Activated effector memory CD4-positive, alpha-beta T cell treated with anti-CD3 and anti-CD28 coated beads, Interleukin-2, amount 50 U/mL, for 16 hours (primary cell): ENCODE data around the gene KISS1R.

Source experiments
- DNase-seq: peaks from one replicate; pipeline ENCODE4 v3.0.0-alpha.2; 2020

Gene KISS1R

GRCh38 chr19:925087-925525 is 8.0 kb downstream of the KISS1R start:
- no peak for DNase-seq

DNA sequence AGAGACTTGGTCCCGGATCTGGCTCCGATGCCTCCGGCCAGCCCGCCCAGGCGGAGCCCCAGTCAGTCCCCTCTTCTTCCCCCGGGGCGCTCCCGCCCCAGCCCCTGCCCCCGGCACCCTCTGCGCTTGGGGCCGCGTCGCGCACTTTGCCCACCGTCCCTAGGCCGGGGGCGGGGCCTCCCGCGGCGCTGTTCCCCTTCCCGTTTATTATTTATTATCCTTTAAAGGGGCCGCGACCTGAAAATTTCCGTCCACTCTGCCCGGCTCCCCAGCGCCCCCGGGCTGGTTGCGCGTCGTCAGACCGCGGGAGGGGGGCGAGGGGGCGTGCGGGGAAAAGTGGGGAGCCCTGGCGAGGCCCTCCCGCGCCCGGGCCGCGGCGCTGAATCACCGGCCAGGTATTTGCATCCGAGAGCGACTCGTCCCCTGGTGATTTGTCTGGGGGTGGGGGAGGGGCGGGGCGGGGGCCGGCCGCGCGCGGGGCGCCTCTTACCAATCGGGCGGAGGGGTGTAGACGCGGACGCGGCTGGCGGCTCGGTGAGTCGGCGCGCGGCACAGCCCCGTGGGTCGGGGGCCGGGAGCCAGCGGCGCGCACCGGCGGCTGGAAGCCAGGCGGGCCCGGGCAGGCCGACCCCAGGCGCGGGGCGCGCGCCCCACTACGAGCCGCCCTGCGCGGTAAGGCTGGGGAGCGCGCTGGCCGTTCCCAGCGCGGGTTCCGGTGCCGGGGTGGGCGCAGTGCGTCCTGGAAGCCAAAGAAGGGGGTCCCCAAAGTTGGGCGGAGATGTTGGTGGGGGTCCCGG is 8.6 kb downstream of the KISS1R start, which contains the start of gene ARID3A:
Gene ARID3A (plus strand): TSS at position 510 of the 797 bp plus-strand sequence. CDS start 3,494 bp downstream, outside the sequence.
- DNase-seq: peak; percentile 91

DNA sequence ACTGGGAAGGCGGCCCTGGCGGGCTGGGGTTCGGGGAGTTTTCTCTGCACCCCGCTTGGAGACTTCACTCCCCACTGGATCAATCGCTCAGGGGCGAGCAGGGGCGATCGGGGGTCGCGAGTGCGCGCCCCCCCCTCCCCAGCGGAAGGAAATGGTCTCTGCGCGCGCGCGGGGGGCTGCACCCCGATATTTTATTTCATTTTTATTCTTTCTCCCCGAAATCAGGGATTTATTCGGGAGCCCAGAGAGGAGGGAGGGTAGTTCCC is 9.1 kb downstream of the KISS1R start:
- DNase-seq: no peak

DNA sequence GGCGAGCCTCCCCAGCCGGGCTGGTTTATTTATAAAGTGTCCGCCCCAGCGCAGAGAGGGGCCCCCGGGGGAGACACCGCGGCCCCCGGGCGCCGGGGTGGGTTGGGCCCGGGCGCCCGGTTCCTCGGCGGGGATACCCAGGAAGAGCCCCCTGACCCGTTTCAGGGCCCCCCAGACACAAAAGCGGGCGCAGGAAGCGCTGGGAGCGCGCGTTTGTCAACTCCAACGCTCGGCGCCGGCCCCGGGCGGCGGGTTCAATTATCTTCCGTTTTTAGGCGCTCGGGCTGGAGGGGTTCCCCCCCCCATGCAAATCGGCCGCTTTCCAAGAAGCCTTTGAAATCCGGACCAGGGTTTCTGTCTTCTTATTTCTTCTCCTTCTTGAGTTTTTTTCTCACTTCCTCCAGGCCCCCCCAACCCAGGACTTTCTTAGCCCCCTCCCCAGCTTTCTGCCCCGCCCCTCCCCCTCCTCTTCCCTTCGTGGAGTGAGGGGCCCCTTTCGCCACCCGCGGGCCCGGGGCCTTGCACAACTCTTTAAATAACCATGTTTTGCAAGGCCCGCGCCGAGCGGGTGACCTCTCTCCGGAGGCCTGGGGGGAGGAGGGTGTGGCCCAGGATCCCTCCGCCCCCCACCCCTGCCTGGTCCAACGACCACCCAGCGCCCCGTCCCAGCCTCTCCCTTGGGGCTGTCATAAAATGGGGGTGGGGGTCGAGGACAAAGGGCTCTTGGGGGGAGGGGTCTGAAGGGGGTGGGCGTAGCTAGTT is 9.6 kb downstream of the KISS1R start:
- peak; percentile 79 for DNase-seq

DNA sequence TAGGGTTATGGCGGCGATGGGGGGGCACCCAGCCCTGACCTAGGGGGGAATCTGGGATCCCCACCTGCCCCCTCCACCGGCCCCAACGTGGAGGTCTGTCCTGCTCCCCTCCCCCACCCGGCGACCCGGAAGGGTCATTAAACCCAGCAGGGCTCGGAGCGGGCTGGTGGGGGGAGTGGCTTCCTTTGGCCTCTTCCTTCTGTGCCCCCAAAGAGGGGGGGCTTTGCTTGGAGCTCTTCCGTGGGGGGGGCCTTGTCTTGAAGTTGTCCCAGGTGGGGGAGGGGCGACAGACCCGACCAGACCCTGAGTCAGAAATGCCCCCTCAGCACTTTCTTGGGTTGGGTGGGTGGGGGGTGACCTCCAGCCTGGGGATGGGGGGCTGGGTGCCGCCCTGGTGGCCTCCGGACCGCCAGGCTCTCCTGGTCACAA is 10.2 kb downstream of the KISS1R start:
- DNase-seq: no peak

DNA sequence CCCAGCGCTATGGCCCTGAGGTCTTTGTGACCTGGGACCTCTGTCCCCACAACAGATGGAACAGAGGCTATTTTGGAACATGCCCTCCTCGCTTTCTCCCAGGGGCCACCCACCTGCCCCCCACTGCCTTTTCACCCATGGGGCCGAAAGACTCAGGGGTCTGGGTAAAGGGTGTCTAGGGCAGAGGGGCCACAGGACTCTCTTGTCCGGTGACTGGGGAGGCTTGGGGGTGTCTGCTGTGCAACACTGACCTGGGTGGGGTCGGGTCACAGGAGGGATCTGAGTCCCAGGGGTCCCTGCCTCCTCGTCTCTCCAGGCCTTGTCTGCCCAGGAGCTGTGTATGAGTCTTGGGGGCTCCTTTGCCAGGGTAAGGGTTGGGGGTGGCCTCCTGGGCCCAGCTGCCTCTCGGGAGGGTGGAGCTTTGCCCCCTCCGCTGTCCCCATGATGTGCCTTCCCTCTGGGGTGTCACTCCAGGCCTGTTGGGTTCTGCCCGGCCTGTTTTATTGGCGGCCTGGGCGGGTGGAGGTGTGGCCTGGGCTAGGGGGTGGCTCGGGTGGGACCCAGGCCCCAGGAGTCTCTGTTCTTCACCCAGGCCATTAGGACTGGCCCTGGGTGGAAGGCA is 10.8 kb downstream of the KISS1R start:
- no peak for DNase-seq

DNA sequence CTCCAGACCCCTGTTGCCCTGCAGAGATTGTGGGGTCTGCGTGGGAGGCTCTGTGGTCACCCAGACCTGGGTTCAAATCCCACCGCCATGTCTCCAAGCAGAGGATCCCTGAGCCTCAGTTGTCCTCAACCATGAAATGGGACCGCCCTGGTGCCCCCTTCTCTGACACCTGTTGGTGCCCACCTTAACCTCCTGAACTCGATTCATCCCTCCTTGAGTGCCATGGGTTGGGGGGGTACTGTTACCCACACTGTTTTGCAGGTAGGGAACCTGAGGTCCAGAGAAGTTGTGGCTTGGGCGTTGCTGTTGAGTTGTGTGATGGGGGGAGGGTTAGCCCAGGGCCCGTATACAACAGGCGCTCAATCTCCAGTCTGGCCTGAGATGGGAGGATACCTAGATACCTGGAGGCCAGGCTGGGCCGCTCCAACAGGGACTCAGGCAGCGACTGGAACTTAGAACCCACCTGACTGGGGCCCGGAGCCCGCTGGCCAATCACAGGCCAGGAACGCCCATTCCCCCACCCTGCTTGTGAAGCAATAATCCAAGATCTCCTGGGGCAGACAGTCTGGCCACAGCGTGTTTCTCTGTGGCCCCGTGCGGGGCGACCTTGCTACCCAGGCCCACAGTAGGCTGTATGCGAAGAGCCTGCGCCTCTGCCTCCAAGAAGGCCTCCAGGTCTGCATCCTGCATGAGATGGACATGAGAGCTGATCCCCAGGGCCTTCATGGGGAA is 11.5 kb downstream of the KISS1R start:
- DNase-seq: no peak

DNA sequence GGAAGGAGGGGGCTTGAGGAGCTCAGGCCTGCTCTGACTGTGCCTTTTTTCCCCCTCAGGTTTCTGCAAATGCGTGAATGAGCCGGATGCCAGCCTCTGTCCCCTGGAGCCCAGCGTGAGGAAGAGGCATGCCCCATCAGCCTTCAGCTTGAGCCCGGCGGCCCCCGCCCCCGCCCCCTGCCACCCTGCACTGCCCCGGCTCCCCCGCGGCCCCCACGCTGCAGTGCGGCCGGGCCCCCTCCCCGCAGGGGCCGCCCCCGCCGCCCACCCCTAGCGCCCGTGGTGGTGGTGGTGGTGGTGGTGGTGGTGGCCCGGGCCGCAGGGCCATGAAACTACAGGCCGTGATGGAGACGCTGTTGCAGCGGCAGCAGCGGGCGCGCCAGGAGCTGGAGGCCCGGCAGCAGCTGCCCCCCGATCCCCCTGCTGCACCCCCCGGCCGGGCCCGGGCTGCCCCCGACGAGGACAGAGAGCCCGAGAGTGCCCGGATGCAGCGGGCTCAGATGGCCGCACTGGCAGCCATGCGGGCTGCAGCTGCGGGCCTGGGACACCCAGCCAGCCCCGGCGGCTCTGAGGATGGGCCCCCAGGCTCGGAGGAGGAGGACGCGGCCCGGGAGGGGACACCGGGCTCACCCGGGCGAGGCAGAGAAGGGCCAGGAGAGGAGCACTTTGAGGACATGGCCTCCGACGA is 12.2 kb downstream of the KISS1R start:
- DNase-seq: no peak

- no peak for DNase-seq
These were observed 12.7 kb downstream of the KISS1R start for GRCh38 chr19:929891-930258.

DNA sequence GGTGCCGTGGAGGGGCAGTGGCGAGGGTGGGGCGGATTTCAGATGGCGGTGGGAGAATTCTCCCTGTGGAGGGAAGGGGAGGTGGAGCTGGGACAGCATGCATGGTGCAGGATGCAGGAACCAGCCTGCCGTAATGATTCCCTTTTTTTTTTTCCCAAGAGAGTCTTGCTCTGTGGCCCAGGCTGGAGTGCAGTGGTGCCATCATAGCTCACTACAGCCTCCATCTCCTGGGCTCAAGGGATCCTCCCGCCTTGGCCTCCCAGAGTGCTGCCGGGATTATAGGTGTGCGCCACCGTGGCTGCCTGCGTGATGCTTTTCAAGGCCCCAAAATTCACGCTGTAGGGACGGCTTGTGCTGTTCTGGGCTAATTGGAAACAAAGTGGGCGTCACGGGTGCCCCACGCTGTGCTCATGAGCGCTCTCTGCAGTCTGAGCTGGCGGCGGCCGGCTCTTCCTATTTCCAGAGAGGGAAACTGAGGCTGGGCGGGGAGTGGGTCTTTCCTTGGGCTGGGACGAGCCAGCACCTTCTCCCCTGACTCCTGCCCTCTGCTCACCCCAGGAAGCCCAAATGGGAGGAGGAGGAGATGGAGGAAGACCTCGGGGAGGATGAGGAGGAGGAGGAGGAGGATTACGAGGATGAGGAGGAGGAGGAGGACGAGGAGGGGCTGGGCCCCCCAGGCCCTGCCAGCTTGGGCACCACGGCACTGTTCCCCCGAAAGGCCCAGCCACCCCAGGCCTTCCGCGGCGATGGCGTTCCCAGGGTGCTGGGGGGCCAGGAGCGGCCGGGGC is 14.9 kb downstream of the KISS1R start:
- no peak for DNase-seq

DNA sequence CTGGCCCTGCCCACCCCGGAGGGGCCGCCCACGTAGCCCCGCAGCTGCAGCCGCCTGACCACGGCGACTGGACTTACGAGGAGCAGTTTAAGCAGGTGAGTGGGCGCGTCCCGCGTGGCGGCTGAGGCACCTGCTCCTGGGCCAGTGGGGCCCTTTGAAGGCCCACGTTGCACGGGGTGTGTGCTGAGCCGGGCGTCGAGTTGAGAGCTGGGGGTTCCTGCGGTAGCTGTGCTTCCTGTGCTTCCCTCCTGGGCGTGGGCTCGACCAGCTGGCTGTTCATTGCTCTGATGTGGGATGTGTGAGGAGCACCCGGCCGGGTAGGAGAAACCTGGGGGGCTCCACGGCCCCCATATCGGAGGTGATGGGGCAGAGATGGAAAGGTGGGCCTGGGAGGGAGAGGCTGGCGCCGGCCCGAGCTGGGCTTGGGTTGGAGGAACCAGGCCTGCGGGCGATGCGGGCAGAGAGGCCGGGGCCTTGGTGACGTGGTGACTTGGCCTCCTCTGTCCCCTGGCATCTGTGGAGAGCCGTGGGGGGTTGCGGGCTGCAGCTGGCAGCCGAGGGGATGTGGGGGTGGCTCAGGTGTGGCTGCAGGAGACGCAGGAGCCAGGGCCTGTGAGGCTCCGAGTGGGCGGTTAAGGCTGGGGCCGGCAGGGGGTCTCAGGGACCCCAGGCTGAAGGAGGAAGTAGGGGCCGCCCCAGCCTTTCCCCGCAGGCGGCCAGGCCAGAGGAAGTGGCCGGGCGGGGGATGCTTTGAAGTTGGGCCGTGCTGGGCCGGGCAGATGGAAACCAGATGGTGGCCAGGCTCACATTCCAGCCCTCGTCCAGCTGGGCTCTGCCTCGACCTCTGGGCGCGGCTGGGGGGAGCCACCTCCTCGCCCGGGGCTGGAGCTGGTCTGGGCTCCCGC is 15.8 kb downstream of the KISS1R start:
- DNase-seq: peak; percentile 70

DNA sequence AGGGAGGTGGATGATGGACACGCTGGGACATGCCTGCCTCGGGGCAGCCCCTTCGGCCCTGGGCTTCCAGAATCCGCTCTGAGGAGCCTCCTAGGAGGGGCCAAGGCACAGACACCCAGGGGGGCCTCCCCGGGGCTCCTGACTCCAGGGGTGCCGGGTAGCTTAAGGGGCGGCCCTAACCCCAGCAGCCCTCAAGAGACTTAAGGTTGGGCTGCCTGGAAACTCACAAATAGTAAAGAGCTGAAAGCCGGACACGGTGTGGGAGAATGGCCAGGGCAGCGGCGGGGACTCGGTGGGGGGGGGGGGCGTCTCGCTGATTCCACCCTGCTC is 16.4 kb downstream of the KISS1R start:
- no peak for DNase-seq

- no peak for DNase-seq
These were observed 17.2 kb downstream of the KISS1R start for GRCh38 chr19:934197-934840.

- no peak for DNase-seq
These were observed 17.8 kb downstream of the KISS1R start for GRCh38 chr19:934865-935479.

GRCh38 chr19:936175-936546 is 19.0 kb downstream of the KISS1R start:
- no peak for DNase-seq

DNA sequence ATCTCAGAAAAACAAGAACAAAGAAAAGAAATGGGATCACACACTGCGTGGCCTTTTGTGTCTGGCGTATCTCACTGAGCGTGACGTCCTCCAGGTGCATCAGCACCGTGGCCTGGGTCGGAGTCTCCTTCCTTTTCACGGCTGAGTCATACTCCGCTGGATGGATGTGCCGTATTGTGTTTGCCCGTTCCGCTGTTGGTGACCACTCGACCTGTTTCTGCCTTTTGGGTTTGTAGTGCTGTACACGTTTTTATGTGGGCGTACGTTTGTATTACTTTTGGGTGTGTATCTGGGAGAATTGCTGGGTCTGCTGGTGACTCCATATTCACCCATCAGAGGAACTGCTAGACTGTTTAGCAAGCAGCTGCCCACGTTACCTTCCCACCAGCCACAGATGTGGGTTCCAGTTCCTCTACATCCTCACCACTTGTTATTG is 20.1 kb downstream of the KISS1R start:
- peak; percentile 74 for DNase-seq

- no peak for DNase-seq
These were observed 21.2 kb downstream of the KISS1R start for GRCh38 chr19:938233-938923.

- no peak for DNase-seq
These were observed 22.3 kb downstream of the KISS1R start for GRCh38 chr19:939439-939838.

DNA sequence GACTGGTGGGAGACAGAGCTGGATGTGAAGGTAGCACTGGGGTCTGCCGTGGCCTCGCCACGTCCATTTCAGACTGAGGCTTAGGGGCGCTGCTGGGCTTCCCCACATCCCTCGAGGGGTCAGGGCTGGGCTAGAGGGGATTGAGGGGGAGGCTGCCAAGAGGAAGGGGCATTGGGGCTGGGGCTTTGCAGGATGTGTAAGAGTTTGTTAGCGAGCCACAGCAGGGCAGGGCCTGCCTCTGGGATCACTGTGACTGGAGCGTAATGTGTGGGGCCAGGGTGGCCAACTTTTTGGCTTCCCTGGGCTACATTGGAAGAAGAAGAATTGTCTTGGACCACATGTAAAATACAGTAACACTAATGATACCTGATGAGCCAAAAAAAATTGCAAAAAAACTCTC is 22.8 kb downstream of the KISS1R start:
- no peak for DNase-seq
